ENCODE measurements around the gene PAQR6.

DNA sequence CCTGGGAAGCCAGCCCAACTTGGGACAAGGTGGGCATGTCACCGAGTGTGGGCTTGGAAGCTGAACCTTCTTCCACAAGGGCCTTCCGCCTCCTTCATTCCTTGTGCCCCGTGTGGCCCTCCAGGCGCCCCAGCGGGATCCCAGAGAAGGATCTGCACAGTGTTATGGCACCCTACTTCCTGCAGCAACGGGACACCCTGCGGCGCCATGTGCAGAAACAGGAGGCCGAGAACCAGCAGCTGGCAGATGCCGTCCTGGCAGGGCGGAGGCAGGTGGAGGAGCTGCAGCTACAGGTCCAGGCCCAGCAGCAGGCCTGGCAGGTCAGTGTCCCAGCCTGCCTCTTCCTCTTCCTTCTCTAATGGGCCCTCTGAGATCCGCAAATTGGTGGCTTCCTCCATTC, 11.7 kb downstream of the PAQR6 start:
- TF ChIP-seq POLR2A (IDR thresholded peaks at IDR 0.05): no peak
- TF ChIP-seq, protein P1, sequence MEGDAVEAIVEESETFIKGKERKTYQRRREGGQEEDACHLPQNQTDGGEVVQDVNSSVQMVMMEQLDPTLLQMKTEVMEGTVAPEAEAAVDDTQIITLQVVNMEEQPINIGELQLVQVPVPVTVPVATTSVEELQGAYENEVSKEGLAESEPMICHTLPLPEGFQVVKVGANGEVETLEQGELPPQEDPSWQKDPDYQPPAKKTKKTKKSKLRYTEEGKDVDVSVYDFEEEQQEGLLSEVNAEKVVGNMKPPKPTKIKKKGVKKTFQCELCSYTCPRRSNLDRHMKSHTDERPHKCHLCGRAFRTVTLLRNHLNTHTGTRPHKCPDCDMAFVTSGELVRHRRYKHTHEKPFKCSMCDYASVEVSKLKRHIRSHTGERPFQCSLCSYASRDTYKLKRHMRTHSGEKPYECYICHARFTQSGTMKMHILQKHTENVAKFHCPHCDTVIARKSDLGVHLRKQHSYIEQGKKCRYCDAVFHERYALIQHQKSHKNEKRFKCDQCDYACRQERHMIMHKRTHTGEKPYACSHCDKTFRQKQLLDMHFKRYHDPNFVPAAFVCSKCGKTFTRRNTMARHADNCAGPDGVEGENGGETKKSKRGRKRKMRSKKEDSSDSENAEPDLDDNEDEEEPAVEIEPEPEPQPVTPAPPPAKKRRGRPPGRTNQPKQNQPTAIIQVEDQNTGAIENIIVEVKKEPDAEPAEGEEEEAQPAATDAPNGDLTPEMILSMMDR (IDR thresholded peaks at IDR 0.05): no peak
- TF ChIP-seq POLR2AphosphoS5 (IDR thresholded peaks at IDR 0.05; ENCODE audit: insufficient read depth in 1 of 2, low read depth in 1 of 2): no peak
